Raji (cell line): ENCODE data around the gene ESPNL.

ENCODE experiments used
- POLR2A ChIP-seq: IDR thresholded peaks from 2 replicates; pipeline ENCODE4 v1.6.1; 2011; ENCODE audit warnings: low read depth, low read length, control low read depth; ENCODE audit not compliant: insufficient read depth

The ESPNL gene

DNA sequence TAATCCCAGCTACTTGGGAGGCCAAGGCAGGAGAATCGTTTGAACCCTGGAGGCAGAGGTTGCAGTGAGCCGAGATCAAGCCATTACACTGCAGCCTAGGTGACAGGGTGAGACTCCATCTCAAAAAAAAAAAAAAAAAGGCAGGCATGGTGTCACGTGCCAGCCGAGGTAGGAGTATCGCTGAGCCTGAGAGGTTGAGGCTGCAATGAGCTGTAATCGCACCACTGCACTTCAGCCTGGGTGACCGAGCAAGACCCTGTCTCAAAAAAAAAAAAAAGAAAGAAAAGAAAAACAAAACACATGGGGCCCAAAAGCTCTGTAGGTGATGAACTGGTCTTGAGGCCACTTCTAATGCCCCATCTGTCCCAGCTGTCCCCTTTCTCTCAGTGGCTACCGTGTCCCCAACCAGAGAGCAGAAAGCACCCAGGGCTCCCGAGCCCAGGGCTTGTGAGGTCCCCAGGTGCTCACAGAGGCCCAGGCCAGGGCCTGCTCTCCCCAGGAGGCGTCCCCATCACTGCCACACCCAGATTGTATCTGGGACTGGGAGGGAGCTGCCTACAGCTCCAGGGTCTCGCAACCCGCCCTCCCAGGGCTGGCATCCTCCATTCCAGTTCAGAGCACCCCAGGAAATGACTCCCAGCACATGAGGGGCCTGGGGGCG lies 46.9 kb downstream of the ESPNL start:
- TF ChIP-seq POLR2A = no peak

DNA sequence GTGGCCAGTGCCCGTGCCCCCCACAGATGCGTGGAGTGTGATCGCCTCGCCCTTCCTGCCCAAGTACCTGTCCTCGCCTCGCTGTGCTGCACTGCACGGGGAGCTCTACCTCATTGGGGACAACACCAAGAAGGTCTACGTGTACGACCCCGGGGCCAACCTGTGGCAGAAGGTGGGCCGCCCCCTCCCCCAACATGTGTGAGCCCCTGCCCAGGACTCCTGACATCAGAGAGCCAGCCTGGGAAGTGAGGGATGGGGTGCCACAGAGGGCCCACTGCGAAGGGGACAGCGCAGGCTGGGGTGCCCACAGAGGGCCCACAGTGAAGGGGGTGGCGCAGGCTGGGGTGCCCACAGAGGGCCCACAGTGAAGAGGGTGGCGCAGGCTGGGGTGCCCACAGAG lies 48.8 kb downstream of the ESPNL start:
- TF ChIP-seq POLR2A = no peak

DNA sequence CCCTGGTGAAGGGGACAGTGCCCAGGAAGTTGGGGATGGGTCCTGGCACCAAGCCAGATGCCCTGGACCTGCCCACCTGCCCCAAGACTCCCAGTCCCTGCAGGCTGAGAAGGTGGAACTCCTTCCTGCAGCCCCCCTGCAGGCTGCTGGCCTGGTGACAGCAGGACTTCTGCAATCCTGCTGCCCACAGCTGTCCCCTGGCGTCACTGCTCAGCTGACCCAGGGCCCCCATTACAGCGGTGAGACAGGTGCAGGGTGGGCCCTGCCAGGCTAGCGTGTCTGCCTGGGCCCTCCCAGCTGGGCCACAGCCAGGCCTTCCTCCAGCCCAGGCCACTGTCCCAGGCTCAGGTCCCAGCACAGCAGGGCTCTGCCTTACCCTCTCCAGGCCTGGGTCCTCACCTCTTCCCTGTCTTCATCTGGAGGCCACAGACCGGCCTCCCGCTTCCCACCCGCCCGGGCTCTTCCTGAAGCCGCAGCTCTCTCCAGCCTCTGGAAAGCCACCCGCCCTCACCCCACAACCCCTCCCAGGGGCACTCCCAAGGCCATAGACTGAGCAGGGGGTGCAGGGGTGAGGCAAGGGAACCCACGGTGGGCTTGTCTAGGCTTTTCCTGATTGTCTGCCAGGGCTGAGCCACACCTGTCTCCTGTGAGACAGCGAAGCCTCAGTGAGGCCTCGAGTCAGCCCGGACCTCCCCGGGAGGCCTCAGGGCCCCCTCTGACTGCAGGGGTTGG lies 49.9 kb downstream of the ESPNL start:
- TF ChIP-seq POLR2A = no peak

DNA sequence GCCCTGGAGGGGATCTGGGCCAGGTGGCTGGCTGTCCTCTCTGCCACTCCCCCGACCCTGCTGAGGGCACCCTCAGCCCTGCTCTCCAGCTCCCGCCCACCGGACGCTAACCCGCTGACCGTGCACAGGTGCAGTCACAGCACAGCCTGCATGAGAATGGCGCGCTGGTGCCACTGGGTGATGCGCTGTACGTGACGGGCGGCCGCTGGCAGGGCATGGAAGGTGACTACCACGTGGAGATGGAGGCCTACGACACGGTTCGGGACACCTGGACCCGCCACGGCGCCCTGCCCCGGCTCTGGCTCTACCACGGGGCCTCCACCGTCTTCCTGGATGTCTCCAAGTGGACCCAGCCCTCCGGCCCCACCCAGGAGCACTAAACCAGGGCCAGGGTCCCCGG lies 50.5 kb downstream of the ESPNL start:
- TF ChIP-seq POLR2A = no peak

DNA sequence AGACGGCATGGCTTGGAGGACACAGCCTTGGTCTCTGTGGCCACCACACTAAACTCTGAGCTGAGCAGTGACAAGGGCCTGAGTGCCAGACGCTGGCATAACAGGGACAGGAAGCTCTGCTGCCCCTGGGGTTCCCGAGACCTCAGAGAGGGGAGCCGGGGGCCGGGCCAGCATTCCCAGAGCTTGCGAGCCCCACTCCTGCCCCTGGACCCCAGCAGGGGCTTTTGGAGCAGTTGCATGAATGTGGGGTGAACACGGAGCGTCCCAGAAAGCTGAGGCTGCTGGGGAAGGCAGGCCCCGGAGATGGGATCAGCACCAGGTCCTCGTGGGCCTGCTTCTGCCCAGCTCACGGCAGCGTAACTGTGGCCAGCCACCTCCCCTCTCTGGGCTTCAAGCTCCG lies 51.1 kb downstream of the ESPNL start:
- TF ChIP-seq POLR2A = no peak

DNA sequence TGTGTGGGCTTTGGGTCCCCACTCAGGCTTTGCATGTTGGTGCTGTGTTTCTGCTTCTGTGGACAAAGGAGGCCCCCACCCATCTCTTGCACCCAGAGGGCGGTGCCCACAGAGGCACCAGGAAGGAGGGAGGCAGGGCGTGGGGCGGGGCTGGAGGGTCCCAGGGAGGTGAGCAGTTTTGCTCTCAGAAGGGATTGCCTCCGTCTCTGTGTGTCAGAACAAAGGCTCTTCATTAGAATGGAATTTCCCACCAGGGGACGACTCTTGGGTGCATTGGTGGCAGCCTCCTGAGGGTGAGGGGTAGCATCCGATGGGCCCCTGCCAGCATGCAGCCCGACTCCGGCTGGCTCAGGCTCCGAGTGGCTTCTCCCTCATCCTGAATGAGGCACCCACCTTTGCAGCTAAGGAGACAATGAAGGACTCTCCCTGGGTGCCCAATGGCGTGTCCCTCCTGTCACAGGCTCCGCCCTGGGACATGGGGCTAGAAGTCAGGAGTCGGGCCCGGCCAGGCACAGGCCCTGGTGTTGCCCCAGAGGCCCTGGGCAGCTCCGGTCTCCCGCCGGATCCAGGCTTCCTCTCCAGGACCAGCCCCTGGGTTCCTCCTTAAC lies 51.6 kb downstream of the ESPNL start:
- no peak for TF ChIP-seq POLR2A

DNA sequence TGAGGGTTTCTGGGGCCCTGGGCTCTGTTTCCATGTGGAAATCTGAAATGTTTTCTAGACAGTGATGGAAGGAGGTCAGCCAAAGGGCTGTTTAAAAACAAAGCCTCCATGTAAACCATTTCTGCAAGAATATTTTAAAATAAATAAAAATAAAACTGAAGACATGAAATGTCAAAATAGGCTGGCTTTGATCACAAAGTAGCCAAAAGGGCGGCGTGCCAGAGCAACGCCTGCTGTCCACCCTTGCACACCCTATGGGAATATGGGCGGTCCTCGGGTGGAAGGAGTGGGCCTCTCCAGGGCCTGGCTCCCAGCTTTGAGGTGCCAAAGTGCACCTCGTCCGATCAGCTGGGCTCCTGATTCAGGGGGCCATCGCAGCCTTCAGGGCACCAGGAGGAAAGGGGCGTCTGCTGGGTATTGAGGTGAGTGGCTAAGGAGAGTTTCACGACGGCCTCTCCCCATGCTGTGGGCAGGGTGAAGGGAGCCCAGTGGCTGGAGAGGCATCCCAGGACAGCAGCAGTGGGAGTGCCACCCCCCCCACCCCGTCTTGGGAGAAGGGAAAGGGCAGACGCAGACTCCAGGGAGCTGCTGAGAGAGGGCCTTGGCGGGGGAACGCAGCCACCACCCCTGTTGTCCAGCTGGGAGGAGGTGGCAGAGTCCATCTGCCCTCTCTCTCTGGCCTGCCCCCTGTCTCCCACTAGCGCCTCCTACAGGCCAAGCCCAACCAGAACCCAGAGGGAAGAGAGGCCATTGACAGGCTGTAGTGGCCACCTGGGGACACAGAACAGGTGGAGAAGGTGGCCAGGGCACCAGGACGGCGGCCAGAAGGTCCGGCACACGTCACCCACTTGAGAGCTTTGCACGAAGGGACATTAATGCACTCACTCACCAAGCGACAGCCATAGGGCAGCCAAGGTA lies 52.9 kb downstream of the ESPNL start:
- no peak for TF ChIP-seq POLR2A

DNA sequence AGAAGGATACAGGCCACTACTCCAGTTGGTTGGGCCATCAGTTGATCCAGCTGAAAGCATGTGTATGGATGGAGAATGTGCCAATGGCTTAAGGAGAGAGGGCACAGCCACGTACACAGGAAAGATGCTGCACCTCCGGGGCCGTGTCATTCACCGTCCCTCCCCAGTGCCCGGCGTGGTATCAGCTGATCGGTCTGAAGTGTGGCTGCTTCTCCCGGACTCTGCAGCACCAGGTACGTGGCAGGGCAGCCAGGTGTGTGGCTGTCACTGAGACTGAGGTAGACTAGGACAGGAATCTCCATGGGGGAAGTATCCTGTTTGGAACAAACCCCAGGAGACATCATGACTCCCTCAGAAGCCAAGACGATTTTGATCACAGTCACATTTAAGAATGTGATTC lies 54.4 kb downstream of the ESPNL start:
- no peak for TF ChIP-seq POLR2A

DNA sequence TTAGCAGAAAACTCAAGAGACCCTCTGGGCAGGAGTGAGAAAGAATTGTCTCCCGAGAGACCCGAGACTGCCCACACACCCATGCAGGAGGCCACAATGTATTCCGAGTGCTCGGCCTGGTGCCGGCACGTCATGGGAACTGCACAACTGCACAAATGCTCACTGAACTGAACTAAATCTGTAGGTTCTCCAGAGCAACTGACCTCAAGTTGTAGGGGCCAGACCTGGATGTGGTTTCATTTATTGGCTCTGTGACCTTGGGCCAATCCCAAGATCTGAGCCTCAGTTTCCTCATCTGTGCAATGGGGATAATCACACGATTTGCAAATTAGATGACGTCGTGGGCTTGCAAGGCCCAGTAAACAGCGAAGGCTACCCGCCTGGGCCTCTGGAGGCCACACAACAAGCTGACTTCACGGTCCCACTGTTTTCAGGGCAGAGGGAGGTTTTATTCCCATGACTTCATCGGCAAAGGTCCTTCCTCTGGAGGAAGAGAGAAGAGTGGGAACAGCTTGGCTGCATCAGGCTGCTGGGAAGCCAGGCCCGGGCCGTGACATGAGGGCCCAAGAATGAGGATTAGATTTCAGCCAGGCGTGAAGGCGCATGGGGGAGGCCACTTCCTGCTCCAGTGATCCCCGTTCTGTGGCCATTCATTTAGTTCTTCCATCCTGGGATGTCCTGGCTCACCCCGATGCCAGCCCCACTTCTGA lies 55.1 kb downstream of the ESPNL start:
- TF ChIP-seq POLR2A = no peak

DNA sequence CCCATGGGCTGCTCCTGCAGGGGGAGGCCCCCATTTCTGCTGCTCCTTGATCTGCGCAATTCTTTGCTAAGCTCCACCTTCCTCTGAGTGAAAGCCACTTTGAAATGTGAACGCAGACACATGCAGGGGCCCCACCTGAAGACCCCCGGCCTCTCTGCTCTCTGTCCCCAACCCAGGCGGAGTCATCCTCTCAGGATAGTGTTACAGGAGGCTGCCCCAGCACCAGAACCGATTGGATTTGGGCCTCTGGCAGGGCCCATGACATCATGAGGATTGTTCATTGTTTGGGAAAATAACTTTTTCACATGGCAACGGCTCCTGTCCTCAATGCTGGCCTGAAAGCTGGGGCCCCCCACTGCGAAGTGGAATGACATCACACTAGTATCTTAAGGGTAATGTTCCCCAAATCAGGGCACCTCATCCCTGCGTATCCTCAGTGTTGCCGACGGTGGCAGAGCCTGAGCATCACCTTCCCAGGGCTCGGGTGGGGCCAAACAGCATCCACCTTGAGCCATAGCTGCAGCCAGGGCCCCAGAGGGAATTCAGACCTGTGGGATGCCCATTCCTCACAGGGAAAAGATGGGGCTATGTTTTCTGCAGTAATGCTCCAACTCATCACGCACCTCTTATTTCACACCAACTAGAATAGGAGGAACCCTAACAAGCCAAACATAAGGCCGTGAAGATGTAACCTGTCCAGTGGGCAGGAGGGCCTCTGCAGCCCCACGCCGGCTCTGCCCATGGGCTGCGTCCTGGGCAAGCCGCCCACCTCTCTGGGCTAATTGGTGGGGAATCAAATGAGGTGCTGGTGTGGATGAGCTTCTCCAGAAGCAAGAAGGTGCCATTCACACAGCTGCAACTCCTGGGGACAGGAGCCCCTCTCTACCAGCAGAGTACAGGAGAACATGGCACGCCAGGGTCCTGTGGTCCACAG lies 55.9 kb downstream of the ESPNL start:
- TF ChIP-seq POLR2A = no peak

DNA sequence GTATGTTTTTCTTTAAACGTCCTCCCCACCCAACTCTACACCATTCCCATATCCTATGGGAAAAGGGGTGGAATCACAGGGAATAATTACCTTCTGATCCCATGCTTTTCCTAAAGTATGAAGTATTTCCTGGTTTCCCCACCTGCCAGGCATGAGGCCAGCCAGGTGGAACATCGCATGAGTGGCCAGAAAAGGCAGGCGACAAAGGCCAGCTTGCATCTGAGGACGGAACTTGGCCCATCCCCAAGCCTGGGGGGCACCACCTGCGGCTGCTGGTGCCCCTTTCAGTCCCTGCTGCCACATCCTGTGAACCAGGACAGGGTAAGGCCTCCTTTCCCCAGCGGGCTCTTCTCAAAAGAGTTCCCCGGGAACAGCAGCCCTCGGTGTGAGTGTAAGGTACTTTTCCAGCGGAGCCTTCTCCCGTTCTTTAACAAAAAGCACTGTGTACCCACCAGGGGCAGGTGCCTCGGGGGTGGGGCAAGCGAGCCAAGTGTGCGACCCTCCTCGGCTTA lies 57.4 kb downstream of the ESPNL start:
- TF ChIP-seq POLR2A = no peak

DNA sequence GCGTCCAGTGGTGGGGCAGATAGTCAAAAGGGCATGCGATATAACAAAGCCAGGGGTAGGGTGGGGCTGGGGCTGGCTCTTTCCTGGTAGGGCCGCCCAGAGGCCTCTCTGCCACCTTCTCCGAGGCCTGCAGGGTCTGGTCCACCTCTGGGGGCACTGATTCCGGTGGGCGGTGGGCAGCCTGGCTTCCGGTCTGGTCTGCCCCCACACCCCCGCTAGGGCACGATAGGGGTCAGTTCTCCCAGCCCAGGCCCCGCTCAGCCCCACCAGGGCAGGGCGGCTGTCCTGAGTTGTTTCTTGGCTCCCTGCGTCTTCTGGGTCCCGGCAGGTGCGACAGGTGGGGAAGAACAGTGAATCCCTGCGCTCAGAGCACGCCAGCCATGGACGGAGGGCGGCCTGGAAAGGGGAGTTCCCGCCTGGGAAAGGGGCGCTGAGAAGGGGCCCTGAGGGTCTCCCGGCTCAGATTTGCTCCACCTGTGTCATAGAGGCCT lies 57.9 kb downstream of the ESPNL start:
- TF ChIP-seq POLR2A = no peak

DNA sequence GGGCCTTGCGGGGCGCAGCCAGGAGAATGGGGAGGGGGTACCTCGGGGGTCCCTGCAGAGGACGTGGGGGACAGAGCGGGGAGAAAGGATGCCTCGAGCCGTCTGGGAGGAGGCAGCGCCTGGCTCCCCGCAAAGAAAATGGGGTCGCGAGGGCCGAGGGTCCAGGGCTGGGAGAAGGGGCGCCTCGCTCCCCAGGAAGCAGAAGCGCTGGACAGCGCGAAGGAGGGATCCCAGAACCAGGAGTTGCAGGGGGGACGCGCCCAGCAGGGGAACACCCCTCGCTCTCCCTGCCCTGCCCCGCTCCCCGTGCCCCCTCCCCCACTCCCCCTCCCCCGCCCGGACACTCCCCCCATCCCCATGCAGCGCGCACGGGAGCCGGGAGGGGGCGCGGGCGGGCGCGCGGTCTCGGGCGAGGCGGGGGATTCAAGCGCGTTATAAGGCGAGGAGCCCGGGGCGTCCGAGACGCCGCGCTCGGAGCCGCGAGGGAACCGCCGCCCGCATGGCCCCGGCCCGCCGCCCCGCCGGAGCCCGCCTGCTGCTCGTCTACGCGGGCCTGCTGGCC lies 58.5 kb downstream of the ESPNL start, which contains the start of gene ERFE:
Gene ERFE (plus strand): TSS at position 462 of the 562 bp plus-strand sequence. CDS start 38 bp downstream, at position 500.
- TF ChIP-seq POLR2A = no peak
